HCT116 (cell line): ENCODE data around the gene FSCN2. TPM values are rescaled to one million over a fixed set of nuclear protein-coding genes. Genes with fewer than 3 reads are reported as not detected.

ENCODE experiments used
- ATAC-seq: fragments of 200-7000 bp; cut with Tn5 transposase; 2 replicates; pipeline ENCODE4 v1.9.1; 2020; ENCODE audit warnings: mild to moderate bottlenecking, moderate library complexity
- BruUV-seq: library from RNA; stranded (reverse); fragments of 400-500 nt; replicated peaks from 2 replicates; lab custom pipeline; 2021; lab: Mats Ljungman, UMichigan
- CTCF ChIA-PET: fragments of 300-600 bp; sonication (Branson Sonifier 250); formaldehyde crosslinking; loops from one replicate; lab custom pipeline; 2021; ENCODE audit warnings: antibody characterized with exemption; lab: Charles Lee
- POLR2A ChIA-PET: fragments of 300-600, 350-600 bp; sonication (Branson Sonifier 250); formaldehyde crosslinking; loops from one replicate; lab custom pipeline; 2021; ENCODE audit warnings: antibody characterized with exemption; lab: Charles Lee
- RAD21 ChIA-PET, 2 experiments: fragments of 300-600 bp; sonication (Branson Sonifier 250); formaldehyde crosslinking; loops; one replicate each; lab custom pipeline; 2023; ENCODE audit warnings: low total read pairs in 2 of 2; ENCODE audit not compliant: uncharacterized antibody in 2 of 2, unreplicated experiment in 2 of 2, low non-redundant PET in 1 of 2; lab: Charles Lee
- DNase-seq: peaks from one replicate; pipeline ENCODE4 v3.0.0-alpha.2; 2010; ENCODE audit warnings: low read depth, low spot score
- H2AFZ ChIP-seq: fragments of 200-600 bp; shearing (Covaris generic), sonication (generic); 2 replicates; pipeline ENCODE4 v1.6.1; 2017; ENCODE audit warnings: low read depth, mixed run types, mixed read lengths, antibody characterized with exemption, low read length; ENCODE audit not compliant: poor library complexity, severe bottlenecking
- H3K27ac ChIP-seq: 2 replicates; pipeline ENCODE4 v1.5.1; 2012; ENCODE audit warnings: low read depth, low read length
- H3K27me3 ChIP-seq: fragments of 200-600 bp; sonication (generic); 2 replicates; pipeline ENCODE4 v1.6.1; 2016; ENCODE audit warnings: mixed run types, low read length, mixed read lengths; ENCODE audit not compliant: insufficient read depth
- H3K36me3 ChIP-seq, 2 experiments: fragments of 200-500 bp in 1 of 2; fragments of 200-600 bp in 1 of 2; sonication (Bioruptor generic) in 1 of 2; sonication (generic) in 1 of 2; 2 replicates each; pipeline versions ENCODE4 v1.5.1 to v1.6.1; 2014 to 2016; ENCODE audit warnings: low read length in 2 of 2, inconsistent platforms in 1 of 2, mixed read lengths in 1 of 2, mixed run types in 1 of 2; ENCODE audit not compliant: insufficient read depth in 2 of 2, control insufficient read depth in 1 of 2
- H3K4me1 ChIP-seq, 2 experiments: fragments of 200-600 bp in 1 of 2; sonication (generic) in 1 of 2; 2 replicates each; pipeline versions ENCODE4 v1.5.1 to v1.6.1; 2012 to 2017; ENCODE audit warnings: low read length in 2 of 2, inconsistent platforms in 1 of 2, mild to moderate bottlenecking in 1 of 2, mixed read lengths in 1 of 2, mixed run types in 1 of 2, moderate library complexity in 1 of 2; ENCODE audit not compliant: insufficient read depth in 2 of 2, control insufficient read depth in 1 of 2
- H3K4me2 ChIP-seq: fragments of 200-600 bp; sonication (generic); 2 replicates; pipeline ENCODE4 v1.6.1; 2017; ENCODE audit warnings: mixed run types, low read length, mixed read lengths
- H3K4me3 ChIP-seq, 2 experiments: fragments of 200-600 bp in 1 of 2; sonication (generic) in 1 of 2; replicated peaks in 1 of 2; 2 replicates each; pipeline ENCODE4 v1.5.1; 2011 to 2016; ENCODE audit warnings: low read length in 2 of 2, control low read depth in 1 of 2, low read depth in 1 of 2, mild to moderate bottlenecking in 1 of 2, mixed read lengths in 1 of 2, mixed run types in 1 of 2
- H3K79me2 ChIP-seq: fragments of 200-600 bp; sonication (generic); 2 replicates; pipeline ENCODE4 v1.6.1; 2017; ENCODE audit warnings: mild to moderate bottlenecking, mixed run types, low read length, moderate library complexity, mixed read lengths; ENCODE audit not compliant: insufficient read depth
- H3K9ac ChIP-seq: fragments of 200-600 bp; sonication (generic); 2 replicates; pipeline ENCODE4 v1.6.1; 2016; ENCODE audit warnings: low read length, mixed read lengths
- H3K9me2 ChIP-seq: fragments of 200-600 bp; sonication (generic), shearing (Covaris generic); 2 replicates; pipeline ENCODE4 v1.6.1; 2017; ENCODE audit warnings: mixed run types, mild to moderate bottlenecking, moderate library complexity; ENCODE audit not compliant: insufficient read depth
- H3K9me3 ChIP-seq, 2 experiments: fragments of 200-500 bp in 1 of 2; fragments of 200-600 bp in 1 of 2; sonication (Bioruptor generic) in 1 of 2; sonication (generic) in 1 of 2; 2 replicates each; pipeline ENCODE4 v1.6.1; 2014 to 2017; ENCODE audit warnings: low read length in 2 of 2, mixed read lengths in 2 of 2, inconsistent platforms in 1 of 2, low read depth in 1 of 2, mild to moderate bottlenecking in 1 of 2, mixed run types in 1 of 2, moderate library complexity in 1 of 2; ENCODE audit not compliant: control insufficient read depth in 1 of 2, insufficient read depth in 1 of 2
- H4K20me1 ChIP-seq: fragments of 200-600 bp; sonication (generic), shearing (Covaris generic); 2 replicates; pipeline ENCODE4 v1.6.1; 2017; ENCODE audit warnings: mixed run types, mild to moderate bottlenecking, moderate library complexity; ENCODE audit not compliant: insufficient read depth
- EGR1 ChIP-seq: IDR thresholded peaks from 2 replicates; pipeline ENCODE4 v1.6.1; 2012; ENCODE audit warnings: low read depth
- ELF1 ChIP-seq: IDR thresholded peaks from 2 replicates; pipeline ENCODE4 v1.6.1; 2012; ENCODE audit warnings: low read depth, borderline replicate concordance
- POLR2A ChIP-seq: IDR thresholded peaks from 2 replicates; pipeline ENCODE4 v1.7.0; 2011; ENCODE audit warnings: borderline replicate concordance; ENCODE audit not compliant: insufficient read depth, insufficient read length; ENCODE audit errors: extremely low read depth
- SIN3A ChIP-seq: IDR thresholded peaks from 2 replicates; pipeline ENCODE4 v1.6.1; 2012; ENCODE audit warnings: low read depth
- SP1 ChIP-seq: IDR thresholded peaks from 2 replicates; pipeline ENCODE4 v1.6.1; 2012; ENCODE audit warnings: low read depth
- YY1 ChIP-seq: IDR thresholded peaks from 2 replicates; pipeline ENCODE4 v1.6.1; 2011; ENCODE audit warnings: low read length, low read depth, moderate library complexity, mild to moderate bottlenecking; ENCODE audit not compliant: insufficient replicate concordance; ENCODE audit errors: extremely low read depth
- intact Hi-C: fragments of 100-400 bp; cut with micrococcal nuclease; formaldehyde crosslinking; loops from 2 replicates; pipeline ENCODE4 v1.10.0; 2022
- total RNA-seq: library from RNA; stranded (reverse); gene quantifications from one replicate; pipeline ENCODE4 v1.2.1, GENCODE V29; 2021; ENCODE audit not compliant: unreplicated experiment
- TF ChIP-seq, protein P1 (sequence below): IDR thresholded peaks from 2 replicates; pipeline ENCODE4 v1.6.1; 2011; ENCODE audit warnings: mild to moderate bottlenecking, low read length, moderate library complexity; ENCODE audit not compliant: insufficient replicate concordance; ENCODE audit errors: extremely low read depth

FSCN2 gene
- total RNA-seq, 1 experiment from 2014 or later: 10.1 TPM

DNA sequence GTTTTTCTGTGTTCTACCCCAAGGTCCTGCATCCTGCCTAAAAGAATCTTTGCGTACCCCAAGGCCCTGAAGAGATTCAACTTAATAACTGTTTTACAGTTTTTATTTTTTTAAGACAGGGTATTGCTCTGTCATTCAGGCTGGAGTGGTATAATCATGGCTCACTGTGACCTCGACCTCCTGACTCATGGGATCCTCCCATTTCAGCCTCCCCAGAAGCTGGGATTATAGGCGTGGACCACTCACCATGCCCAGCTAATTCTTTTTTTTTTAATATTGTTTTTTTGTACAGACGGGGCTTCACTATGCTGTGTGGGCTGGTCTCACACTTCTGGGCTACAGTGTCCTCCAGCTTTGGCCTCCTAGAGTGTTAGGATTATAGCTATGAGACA, 33.3 kb downstream of the FSCN2 start:
- ChIA-PET CTCF (no interaction called here), POLR2A (interaction anchor here (0.6 kb wide), 1 partner anchor 46 kb away, joined by 4 read pairs; no protein-coding TSS in a partner anchor), RAD21 (no interaction called here)
- Histone ChIP-seq H2AFZ (no peak overlapping the region), H3K9me3 (no peaks in the 10 kb centered on the region), H3K9me2 (no peaks in the 10 kb centered on the region), H3K9ac (no peak overlapping the region), H3K79me2 (peaks cover 3% of the 10 kb centered on the region; the same call in 1 of the 2 replicates), H3K27me3 (no peaks in the 10 kb centered on the region), H3K36me3 (peaks cover 54 to 76% of the 10 kb centered on the region in 2 experiments), H3K4me1 (peaks cover 5 to 17% of the 10 kb centered on the region in 2 experiments), H3K4me3 (no peak overlapping the region), H3K27ac (no peak overlapping the region), H3K4me2 (no peak overlapping the region), H4K20me1 (0 out of 2 replicates have a peak, but pooled peaks cover 3% of the 10 kb centered on the region)
- intact Hi-C loops: no loop called here
- no peak for ATAC-seq
- no TSS peak for BruUV-seq
- no peak for DNase-seq
- TF ChIP-seq SP1: no peak
- no peak for TF ChIP-seq YY1
- no peak for TF ChIP-seq SIN3A
- no peak for TF ChIP-seq EGR1
- TF ChIP-seq POLR2A: no peak
- TF ChIP-seq, protein P1, sequence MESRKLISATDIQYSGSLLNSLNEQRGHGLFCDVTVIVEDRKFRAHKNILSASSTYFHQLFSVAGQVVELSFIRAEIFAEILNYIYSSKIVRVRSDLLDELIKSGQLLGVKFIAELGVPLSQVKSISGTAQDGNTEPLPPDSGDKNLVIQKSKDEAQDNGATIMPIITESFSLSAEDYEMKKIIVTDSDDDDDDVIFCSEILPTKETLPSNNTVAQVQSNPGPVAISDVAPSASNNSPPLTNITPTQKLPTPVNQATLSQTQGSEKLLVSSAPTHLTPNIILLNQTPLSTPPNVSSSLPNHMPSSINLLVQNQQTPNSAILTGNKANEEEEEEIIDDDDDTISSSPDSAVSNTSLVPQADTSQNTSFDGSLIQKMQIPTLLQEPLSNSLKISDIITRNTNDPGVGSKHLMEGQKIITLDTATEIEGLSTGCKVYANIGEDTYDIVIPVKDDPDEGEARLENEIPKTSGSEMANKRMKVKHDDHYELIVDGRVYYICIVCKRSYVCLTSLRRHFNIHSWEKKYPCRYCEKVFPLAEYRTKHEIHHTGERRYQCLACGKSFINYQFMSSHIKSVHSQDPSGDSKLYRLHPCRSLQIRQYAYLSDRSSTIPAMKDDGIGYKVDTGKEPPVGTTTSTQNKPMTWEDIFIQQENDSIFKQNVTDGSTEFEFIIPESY: no peak
- no peak for TF ChIP-seq ELF1
